ENCODE data around the gene MAMDC2.

GRCh38 chr9:70205366-70206020 is 161.8 kb downstream of the MAMDC2 start:
- TF ChIP-seq CTCF (IDR thresholded peaks at IDR 0.05; ENCODE audit: low read depth, low read length): no peak
- TF ChIP-seq POLR2A (IDR thresholded peaks at IDR 0.05; ENCODE audit: extremely low read depth, insufficient read length): no peak
- no peak for TF ChIP-seq MYC (IDR thresholded peaks at IDR 0.05; ENCODE audit: low read depth, low read length)

Data from NB4 (cell line).